HEK293 (cell line): ENCODE data around the gene STK11.

ENCODE experiments used
- GLI4 ChIP-seq: fragments of 450-650 bp; formaldehyde crosslinking; IDR thresholded peaks from 2 replicates; pipeline ENCODE4 v1.5.1; 2016; ENCODE audit warnings: missing biosample characterization, missing genetic modification characterization
- IKZF3 ChIP-seq: fragments of 450-650 bp; IDR thresholded peaks from 2 replicates; pipeline ENCODE4 v1.5.0; 2018; ENCODE audit warnings: missing biosample characterization, mild to moderate bottlenecking, missing genetic modification characterization, moderate library complexity
- MEIS1 ChIP-seq: sonication (generic); formaldehyde crosslinking; IDR thresholded peaks from 2 replicates; pipeline ENCODE4 v1.8.1; 2022; ENCODE audit warnings: missing genetic modification reagents, mild to moderate bottlenecking, borderline replicate concordance
- PRDM1 ChIP-seq: fragments of 450-650 bp; formaldehyde crosslinking; IDR thresholded peaks from 2 replicates; pipeline ENCODE4; 2016; ENCODE audit warnings: missing biosample characterization, missing genetic modification characterization
- ZBTB1 ChIP-seq: fragments of 450-650 bp; formaldehyde crosslinking; IDR thresholded peaks from 2 replicates; pipeline ENCODE4 v1.5.1; 2016; ENCODE audit warnings: missing biosample characterization, missing genetic modification characterization
- ZFP3 ChIP-seq: fragments of 450-650 bp; formaldehyde crosslinking; IDR thresholded peaks from 2 replicates; pipeline ENCODE4 v1.5.1; 2016; ENCODE audit warnings: low read depth, missing biosample characterization, missing genetic modification characterization
- ZFP41 ChIP-seq: fragments of 450-650 bp; formaldehyde crosslinking; IDR thresholded peaks from 2 replicates; pipeline ENCODE4 v1.5.1; 2016; ENCODE audit warnings: missing biosample characterization, missing genetic modification characterization, borderline replicate concordance
- ZNF266 ChIP-seq: fragments of 450-650 bp; formaldehyde crosslinking; IDR thresholded peaks from 2 replicates; pipeline ENCODE4 v1.5.1; 2016; ENCODE audit warnings: missing biosample characterization, missing genetic modification characterization, low read depth
- ZNF311 ChIP-seq: fragments of 450-650 bp; formaldehyde crosslinking; IDR thresholded peaks from 2 replicates; pipeline ENCODE4 v1.5.1; 2017; ENCODE audit warnings: missing biosample characterization, missing genetic modification characterization, borderline replicate concordance
- ZNF510 ChIP-seq: fragments of 450-650 bp; formaldehyde crosslinking; IDR thresholded peaks from 2 replicates; pipeline ENCODE4 v1.5.1; 2018; ENCODE audit warnings: mild to moderate bottlenecking, missing genetic modification characterization, missing biosample characterization; ENCODE audit not compliant: insufficient replicate concordance
- ZNF521 ChIP-seq: fragments of 450-650 bp; formaldehyde crosslinking; IDR thresholded peaks from 2 replicates; pipeline ENCODE4 v1.5.1; 2017; ENCODE audit warnings: missing biosample characterization, mild to moderate bottlenecking, missing genetic modification characterization
- TF ChIP-seq, protein P1 (sequence below): fragments of 450-650 bp; formaldehyde crosslinking; IDR thresholded peaks from 2 replicates; pipeline ENCODE4 v1.5.1; 2016; ENCODE audit warnings: missing biosample characterization, missing genetic modification characterization
- TF ChIP-seq, protein P2 (sequence below): fragments of 450-650 bp; formaldehyde crosslinking; IDR thresholded peaks from 2 replicates; pipeline ENCODE4 v1.5.1; 2016; ENCODE audit warnings: missing biosample characterization, missing genetic modification characterization

DNA sequence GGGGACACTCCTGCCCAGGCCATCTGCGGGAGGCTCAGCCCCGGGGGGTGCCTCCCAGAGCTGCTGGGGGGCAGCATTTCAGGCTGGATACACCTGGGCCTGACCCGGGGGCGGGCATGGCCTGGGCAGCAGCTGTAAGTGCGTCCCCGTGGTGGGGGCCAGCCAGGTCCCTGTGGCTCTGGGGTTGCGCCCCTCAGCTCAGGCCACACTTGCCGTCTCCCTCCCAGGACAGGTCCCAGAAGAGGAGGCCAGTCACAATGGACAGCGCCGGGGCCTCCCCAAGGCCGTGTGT, 20.6 kb downstream of the STK11 start:
- TF ChIP-seq, protein P1, sequence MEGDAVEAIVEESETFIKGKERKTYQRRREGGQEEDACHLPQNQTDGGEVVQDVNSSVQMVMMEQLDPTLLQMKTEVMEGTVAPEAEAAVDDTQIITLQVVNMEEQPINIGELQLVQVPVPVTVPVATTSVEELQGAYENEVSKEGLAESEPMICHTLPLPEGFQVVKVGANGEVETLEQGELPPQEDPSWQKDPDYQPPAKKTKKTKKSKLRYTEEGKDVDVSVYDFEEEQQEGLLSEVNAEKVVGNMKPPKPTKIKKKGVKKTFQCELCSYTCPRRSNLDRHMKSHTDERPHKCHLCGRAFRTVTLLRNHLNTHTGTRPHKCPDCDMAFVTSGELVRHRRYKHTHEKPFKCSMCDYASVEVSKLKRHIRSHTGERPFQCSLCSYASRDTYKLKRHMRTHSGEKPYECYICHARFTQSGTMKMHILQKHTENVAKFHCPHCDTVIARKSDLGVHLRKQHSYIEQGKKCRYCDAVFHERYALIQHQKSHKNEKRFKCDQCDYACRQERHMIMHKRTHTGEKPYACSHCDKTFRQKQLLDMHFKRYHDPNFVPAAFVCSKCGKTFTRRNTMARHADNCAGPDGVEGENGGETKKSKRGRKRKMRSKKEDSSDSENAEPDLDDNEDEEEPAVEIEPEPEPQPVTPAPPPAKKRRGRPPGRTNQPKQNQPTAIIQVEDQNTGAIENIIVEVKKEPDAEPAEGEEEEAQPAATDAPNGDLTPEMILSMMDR (tag by site-specific recombination) = no peak
- TF ChIP-seq ZFP41 (no peak), ZNF521 (tag by site-specific recombination) (no peak), ZNF510 (tag by site-specific recombination) (no peak), ZBTB1 (no peak), GLI4 (tag by site-specific recombination) (no peak), ZNF311 (tag by site-specific recombination) (no peak), ZFP3 (no peak), MEIS1 (CRISPR knock-in tag) (no peak), ZNF266 (tag by site-specific recombination) (no peak), PRDM1 (tag by site-specific recombination) (no peak), IKZF3 (tag by site-specific recombination) (no peak)
- TF ChIP-seq, protein P2, sequence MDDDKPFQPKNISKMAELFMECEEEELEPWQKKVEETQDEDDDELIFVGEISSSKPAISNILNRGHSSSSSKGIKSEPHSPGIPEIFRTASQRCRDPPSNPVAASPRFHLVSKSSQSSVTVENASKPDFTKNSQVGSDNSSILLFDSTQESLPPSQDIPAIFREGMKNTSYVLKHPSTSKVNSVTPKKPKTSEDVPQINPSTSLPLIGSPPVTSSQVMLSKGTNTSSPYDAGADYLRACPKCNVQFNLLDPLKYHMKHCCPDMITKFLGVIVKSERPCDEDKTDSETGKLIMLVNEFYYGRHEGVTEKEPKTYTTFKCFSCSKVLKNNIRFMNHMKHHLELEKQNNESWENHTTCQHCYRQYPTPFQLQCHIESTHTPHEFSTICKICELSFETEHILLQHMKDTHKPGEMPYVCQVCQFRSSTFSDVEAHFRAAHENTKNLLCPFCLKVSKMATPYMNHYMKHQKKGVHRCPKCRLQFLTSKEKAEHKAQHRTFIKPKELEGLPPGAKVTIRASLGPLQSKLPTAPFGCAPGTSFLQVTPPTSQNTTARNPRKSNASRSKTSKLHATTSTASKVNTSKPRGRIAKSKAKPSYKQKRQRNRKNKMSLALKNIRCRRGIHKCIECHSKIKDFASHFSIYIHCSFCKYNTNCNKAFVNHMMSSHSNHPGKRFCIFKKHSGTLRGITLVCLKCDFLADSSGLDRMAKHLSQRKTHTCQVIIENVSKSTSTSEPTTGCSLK (tag by site-specific recombination) = no peak
